NCI-H82 treated with DMSO at 0.1 percent for 48 hours (cell line): ENCODE results near the gene NDC1.
"Not testable (repeated sequence)": the region's sequence is repeated elsewhere in the genome, so short reads cannot be mapped to it uniquely, and the experiment has no call there.

Experiments
- DNase-seq: peaks from one replicate; lab custom pipeline; 2025; ENCODE audit not compliant: unreplicated experiment; lab: John Stamatoyannopoulos, UW

The NDC1 gene, protein sequence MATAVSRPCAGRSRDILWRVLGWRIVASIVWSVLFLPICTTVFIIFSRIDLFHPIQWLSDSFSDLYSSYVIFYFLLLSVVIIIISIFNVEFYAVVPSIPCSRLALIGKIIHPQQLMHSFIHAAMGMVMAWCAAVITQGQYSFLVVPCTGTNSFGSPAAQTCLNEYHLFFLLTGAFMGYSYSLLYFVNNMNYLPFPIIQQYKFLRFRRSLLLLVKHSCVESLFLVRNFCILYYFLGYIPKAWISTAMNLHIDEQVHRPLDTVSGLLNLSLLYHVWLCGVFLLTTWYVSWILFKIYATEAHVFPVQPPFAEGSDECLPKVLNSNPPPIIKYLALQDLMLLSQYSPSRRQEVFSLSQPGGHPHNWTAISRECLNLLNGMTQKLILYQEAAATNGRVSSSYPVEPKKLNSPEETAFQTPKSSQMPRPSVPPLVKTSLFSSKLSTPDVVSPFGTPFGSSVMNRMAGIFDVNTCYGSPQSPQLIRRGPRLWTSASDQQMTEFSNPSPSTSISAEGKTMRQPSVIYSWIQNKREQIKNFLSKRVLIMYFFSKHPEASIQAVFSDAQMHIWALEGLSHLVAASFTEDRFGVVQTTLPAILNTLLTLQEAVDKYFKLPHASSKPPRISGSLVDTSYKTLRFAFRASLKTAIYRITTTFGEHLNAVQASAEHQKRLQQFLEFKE

DNA sequence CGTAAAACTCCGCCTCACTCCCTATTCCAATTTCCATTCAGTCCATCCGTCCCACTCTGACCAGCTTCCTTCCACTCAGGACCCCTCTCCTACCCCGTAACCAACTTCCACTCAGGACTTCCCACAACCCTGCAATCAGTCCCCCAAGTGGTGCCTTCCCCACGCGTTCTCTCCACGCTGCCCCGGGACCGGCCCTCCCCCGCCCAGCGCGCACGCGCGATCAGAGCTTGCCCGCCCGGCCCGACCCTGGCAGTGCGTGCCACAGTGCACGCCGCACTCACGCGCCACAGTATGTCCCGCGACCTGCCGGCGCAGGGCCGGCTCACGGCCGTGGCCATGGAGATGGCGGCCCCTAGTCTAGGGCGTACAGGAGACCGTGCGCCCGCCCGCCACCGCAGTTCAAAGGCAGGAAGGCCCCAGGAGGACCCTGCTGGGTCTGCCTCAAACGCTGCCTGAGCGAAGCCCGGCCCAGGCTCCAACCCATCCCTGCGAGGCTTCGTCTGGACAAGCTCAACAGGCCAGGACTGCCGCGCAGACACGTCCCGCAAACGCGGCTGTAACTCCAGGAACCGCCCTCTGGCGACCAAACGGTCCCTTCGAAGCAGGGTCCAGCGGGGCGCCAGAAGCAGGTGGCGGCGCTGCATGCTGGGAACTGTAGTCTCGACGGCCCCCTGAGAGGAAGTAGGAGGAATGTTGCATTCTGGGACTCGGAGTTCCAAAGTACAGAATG is at the start of gene NDC1:
NDC1 (minus strand) TSS at position 373 of the 730 bp plus-strand sequence; CDS start at position 338, 35 bp downstream.
- DNase-seq = peak; percentile 98

DNA sequence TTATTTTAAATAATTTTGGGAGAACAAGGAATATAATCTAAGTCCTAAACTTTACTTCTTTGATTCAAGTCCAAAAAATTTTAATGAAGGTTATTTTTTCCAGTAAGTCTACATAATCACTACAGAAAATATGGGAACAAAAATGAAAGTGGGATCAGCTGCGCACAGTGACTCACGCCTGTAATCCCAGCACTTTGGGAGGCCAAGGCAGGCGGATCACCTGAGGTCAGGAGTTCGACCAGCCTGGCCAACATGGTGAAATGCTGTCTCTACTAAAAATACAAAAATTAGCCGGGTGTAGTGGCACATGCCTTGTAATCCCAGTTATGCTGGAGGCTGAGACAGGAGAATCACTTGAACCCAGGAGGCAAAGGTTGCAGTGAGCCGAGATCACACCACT is 45.5 kb upstream of the NDC1 start:
- DNase-seq = not testable (repeated sequence)

DNA sequence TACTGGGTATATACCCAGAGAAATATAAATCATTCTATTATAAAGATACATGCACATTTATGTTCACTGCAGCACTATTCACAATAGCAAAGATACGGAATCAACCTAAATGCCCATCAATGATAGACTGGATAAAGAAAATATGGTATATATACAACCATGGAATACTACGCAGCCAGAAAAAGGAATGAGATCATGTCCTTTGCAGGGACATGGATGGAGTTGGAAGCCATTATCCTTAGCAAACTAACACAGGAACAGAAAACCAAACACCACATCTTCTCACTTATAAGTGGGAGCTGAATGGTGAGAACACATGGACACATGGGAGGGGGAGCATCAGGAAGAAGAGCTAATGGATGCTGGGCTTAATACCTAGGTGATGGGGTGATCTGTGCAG is 43.8 kb upstream of the NDC1 start:
- not testable (repeated sequence) for DNase-seq

DNA sequence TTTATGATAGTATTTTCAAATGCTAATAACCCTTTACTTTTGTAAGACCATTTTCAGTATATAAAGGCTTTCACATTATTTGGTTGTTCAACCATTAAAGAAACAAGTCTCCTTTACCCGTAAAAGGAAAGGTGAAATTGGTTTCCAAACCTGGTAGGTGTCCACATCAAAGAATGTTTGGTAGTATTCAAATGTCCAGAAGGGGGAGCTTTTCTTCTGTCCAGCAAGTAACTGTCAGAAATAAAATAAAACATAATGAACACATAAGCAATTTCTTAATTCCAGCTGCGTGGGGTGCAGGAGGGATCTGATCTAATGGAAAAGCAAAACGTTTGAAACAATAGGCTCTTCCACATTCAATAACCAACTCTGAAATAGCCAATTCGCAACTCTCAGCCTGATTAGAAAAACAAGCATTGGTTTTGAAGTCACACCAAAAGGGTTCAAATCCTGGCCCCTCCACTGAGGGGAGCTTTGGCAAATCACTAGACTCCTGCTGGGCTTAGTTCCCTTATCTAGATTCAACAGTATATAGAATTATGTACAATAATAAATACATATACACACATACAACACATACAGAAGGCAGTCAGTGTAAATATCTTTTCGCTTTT is 40.5 kb upstream of the NDC1 start:
- peak; percentile 25 for DNase-seq

- DNase-seq = not testable (repeated sequence)
Observed at GRCh38 chr1:53875150-53875549, 37.1 kb upstream of the NDC1 start.

DNA sequence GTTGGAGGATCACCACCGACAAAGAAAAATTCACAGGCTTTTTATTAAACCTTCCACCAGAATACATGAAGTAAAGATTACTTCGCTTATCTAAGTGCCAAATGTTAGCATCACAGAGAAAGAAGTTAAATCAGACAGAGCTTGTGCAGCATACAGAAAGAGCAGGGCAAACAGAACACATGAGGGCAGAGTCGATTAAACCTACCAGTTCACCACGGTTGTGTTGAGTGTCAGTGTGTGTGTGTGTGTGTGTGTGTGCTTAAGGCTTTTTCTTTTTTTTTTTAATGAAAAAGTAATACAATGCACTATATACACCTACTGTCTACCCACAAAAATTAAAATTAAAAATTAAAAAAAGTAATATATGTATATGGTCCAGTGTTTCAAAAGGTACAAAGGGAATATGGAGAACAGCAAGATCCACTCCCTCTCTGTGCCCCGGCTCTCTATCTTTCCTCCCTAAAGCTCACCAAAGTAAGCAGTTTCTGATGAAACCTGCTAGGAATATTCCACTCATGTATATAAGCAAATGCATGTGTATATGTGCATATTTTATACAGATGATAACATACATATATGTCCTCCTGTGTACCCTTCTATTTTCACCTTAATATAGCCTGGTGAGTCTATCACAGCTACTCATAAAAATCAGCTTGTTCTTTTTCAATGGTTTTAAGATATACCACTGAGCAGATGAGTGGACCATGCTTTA is 33.8 kb upstream of the NDC1 start:
- DNase-seq = no peak

DNA sequence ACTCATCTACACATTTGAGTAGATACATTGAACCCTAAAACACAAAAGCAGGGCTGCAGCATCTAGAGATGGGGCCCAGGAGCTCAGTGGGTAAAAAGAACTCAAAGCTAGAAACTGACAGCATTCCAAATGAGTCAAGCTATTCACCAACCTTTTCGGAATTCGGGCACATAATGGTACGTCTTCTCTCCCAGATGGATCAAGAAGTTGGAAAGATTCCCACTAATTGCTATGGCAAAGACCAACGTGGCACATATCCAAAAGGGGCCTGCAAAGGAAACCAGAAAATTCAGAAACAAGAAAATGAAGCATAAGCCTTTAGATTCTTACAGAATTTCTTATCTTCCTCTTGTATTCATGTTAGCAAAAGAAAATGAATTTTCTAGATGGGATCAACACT is 33.1 kb upstream of the NDC1 start:
- no peak for DNase-seq

DNA sequence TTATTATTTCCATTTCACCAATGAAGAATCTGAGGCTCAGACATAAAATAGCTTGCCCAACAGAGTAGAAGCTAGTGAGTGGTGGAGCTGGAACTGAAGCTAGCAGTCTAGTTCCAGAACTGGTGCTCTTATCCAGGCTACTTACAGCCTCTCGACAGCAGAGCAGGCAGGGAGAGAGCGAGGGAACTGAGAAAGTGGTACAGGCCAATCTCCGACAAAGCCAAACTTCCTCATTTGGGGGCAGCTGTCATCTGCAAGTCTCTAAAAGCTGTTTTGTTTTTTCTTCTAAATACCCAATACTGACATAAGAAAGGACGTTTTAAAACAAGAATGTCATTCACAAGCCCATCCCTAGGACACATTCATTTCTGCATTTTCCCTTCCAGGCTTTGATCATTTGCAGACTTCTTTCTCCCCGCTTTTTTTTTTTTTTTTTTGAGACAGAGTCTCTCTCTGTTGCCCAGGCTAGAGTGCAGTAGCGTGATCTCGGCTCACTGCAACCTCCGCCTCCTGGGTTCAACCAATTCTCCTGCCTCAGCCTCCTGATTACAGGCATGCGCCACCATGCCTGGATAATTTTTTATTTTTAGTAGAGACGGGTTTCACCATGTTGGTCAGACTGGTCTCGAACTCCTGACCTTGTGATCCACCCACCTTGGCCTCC is 31.5 kb upstream of the NDC1 start:
- DNase-seq = no peak

DNA sequence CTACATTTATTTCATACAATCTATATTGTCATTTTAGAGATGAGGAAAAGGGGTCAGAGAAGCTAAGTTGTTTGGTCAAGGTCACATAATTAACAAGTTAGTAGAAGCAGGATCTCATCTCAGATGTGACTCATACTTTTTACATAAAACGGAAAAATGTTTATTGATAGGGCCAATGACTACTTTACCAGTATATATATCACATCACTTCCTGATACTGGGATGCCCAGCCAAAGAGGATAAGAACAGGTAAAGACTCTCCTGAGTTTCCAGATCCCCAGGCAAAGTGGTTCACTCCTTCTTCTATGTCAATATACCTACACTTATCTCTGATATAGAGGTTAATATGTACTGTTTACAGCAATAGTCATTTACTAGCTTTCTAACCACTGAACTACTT is 30.5 kb upstream of the NDC1 start:
- no peak for DNase-seq

- DNase-seq = no peak
Observed at GRCh38 chr1:53862507-53862906, 24.4 kb upstream of the NDC1 start.

DNA sequence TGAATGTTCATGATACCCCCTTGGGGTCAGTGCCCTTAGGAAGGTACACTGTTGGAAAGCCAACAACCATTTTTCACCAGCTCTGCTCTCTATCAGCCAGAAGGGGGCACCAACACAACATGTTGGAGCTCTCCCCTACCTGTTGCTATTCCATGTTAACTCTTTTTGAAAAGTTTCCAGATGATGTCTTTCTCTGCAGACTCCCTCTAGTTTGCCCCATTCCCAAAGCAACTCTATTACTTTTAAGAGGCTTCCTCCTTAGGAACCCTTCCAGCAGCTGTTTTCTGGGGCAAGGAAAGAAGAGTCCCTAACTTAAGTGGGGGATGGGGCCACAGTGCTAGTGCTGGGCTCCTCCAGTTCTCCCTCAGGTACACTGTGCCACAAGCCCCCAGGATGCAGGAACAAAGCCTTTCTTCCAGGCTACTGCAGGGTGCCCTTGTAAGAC is 22.9 kb upstream of the NDC1 start:
- DNase-seq = peak; percentile 54

DNA sequence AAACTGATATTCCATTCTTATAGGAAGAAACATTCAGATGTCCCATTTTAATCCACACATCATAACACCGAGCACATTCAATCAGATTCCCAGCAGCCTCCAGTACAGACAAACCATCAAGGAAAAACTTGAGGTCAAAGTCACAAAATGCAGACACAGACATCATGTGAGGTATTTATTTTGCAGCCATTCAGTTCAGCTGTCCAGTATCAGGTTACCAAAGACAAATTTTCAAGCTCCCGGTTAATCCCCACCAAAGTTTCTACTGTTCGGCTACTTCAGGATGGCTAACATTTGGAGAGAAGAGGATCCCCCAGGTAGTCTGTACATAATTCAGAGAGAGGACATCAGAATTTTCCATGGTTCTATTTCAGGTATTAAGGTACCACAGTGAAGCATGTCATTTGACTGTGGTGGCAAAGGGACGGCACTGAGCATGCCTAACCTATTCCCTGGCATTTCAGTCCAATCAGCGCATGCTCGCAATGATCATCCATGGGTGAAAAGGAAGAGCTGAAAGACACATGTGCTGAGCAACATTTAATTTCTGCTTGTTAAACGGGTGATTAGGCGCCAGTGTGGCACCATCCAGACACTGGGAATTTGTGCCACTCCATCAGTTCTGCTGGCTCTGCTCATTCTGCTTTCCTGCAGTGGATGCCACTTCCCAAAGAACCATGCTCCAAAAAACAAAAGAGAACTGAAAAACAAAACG is 13.6 kb upstream of the NDC1 start:
- DNase-seq = no peak

- no peak for DNase-seq
Observed at GRCh38 chr1:53850082-53850673, 12.1 kb upstream of the NDC1 start.

GRCh38 chr1:53847980-53848379 is 9.9 kb upstream of the NDC1 start:
- DNase-seq = no peak

GRCh38 chr1:53842347-53842746 is 4.3 kb upstream of the NDC1 start:
- DNase-seq = no peak

DNA sequence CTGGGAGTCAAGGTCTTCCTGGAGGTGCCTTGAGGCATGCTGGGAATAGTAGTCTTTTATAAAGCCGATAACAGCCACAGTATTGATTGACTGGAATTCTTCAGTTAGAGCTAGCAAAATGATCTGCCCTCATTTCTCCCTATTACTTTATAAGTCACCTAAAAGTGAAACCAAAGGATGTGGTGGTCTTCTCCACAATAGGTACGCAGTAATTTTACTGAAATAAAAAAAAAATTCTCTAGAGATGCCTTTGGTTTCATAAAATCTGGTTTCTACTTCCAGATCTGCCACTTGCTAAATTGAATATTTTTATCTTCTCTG is 518 bp upstream of the NDC1 start:
- DNase-seq = no peak

DNA sequence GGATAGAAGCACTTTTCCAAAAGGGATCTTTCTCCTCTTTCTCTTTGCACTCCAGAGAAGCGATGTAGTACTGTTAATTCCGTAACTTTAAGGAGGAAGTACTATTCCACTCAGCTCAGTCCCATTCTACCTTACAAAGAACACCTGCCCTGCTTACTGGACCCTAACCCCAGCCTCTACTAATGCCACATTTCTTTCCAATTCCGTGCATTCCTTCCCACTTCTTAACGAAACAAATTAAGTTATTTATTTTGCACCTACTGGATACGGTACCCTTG is 511 bp downstream of the NDC1 start:
- no peak for DNase-seq

GRCh38 chr1:53835491-53835890 is 2.6 kb downstream of the NDC1 start:
- no peak for DNase-seq

GRCh38 chr1:53834776-53835175 is 3.3 kb downstream of the NDC1 start:
- DNase-seq = no peak

GRCh38 chr1:53833393-53833792 is 4.7 kb downstream of the NDC1 start:
- no peak for DNase-seq
